HL-60 (cell line): Measurements from ENCODE around the gene C20orf96.
"Not testable (repeated sequence)": the region's sequence is repeated elsewhere in the genome, so short reads cannot be mapped to it uniquely, and the experiment has no call there.

Experiments used
- DNase-seq, 2 experiments: peaks; one replicate each; pipeline ENCODE4 v3.0.0-alpha.2; 2010 to 2020; ENCODE audit warnings: low read depth in 1 of 2, low spot score in 1 of 2
- H3K27ac ChIP-seq: fragments of 250-450 bp; sonication (Bioruptor Pico); replicated peaks from 2 replicates; pipeline ENCODE4 v1.5.1; 2020; ENCODE audit warnings: mild to moderate bottlenecking, moderate library complexity
- H3K27me3 ChIP-seq: fragments of 250-450 bp; sonication (Bioruptor Pico); 2 replicates; pipeline ENCODE4 v1.5.1; 2021; ENCODE audit warnings: mild to moderate bottlenecking, moderate library complexity; ENCODE audit not compliant: insufficient read depth, poor library complexity, severe bottlenecking
- H3K4me3 ChIP-seq: replicated peaks from 2 replicates; pipeline ENCODE4 v1.5.1; 2011; ENCODE audit warnings: mild to moderate bottlenecking, control low read depth, low read length; ENCODE audit not compliant: insufficient read depth
- CTCF ChIP-seq: IDR thresholded peaks from one replicate; pipeline ENCODE4 v1.5.1; 2011; ENCODE audit warnings: low read length, control low read depth, inconsistent platforms; ENCODE audit not compliant: insufficient read depth
- GABPA ChIP-seq: IDR thresholded peaks from 2 replicates; pipeline ENCODE4 v1.6.1; 2012; ENCODE audit warnings: low read depth
- POLR2AphosphoS5 ChIP-seq: IDR thresholded peaks from 2 replicates; pipeline ENCODE4 v1.6.1; 2012; ENCODE audit warnings: low read depth
- REST ChIP-seq: IDR thresholded peaks from 2 replicates; pipeline ENCODE4 v1.6.1; 2012; ENCODE audit warnings: low read depth; ENCODE audit not compliant: insufficient replicate concordance
- SPI1 ChIP-seq: IDR thresholded peaks from 2 replicates; pipeline ENCODE4 v1.6.1; 2012; ENCODE audit warnings: low read depth, mild to moderate bottlenecking, borderline replicate concordance
- long read RNA-seq: library from polyadenylated mRNA; unstranded; transcript quantifications from one replicate; pipeline ENCODE4 v2.0.0, GENCODE V29; 2020

The C20orf96 gene
- long read RNA-seq, partial matches to known transcripts, result 20 of 33 reads
- long read RNA-seq, other reads (novel, unspliced or antisense), result 7 of 33 reads

GRCh38 chr20:290084-290831 is at the start of gene C20orf96:
Gene C20orf96 (minus strand): TSS chr20:290750. CDS start chr20:290610, 140 bp downstream.
- H3K27ac ChIP-seq, result peak within 1 kb of the TSS; percentile 81
- DNase-seq, result peak; percentile 75 to 95
- TF ChIP-seq CTCF (no peak), SPI1 (no peak), GABPA (no peak), REST (no peak), POLR2AphosphoS5 (no peak)
- H3K27me3 ChIP-seq, result no peaks in the 10 kb centered on the region
- peak within 1 kb of the TSS; percentile 76 for H3K4me3 ChIP-seq

- not testable (repeated sequence) for H3K27me3 ChIP-seq, H3K27ac ChIP-seq, H3K4me3 ChIP-seq, DNase-seq
These were observed 45.5 kb upstream of the C20orf96 start for GRCh38 chr20:336040-336439.

GRCh38 chr20:334578-334977 is 44.0 kb upstream of the C20orf96 start:
- Histone ChIP-seq H3K27me3 (no peaks in the 10 kb centered on the region), H3K27ac (no peak overlapping the region), H3K4me3 (no peak overlapping the region)
- TF ChIP-seq GABPA (no peak), POLR2AphosphoS5 (no peak), CTCF (no peak), SPI1 (no peak), REST (no peak)
- no peak for DNase-seq

- Histone ChIP-seq H3K4me3 (no peak overlapping the region), H3K27ac (no peak overlapping the region), H3K27me3 (no peaks in the 10 kb centered on the region)
- TF ChIP-seq SPI1 (peak; percentile 63; the same call in 1 of the 2 replicates), POLR2AphosphoS5 (no peak), REST (no peak), CTCF (peak; percentile 88)
- DNase-seq, result peak; percentile 61 to 87
These were observed 39.9 kb upstream of the C20orf96 start for GRCh38 chr20:330233-331149.
